HG03135 (cell line): ENCODE measurements around the gene MDM4.
A peak's percentile ranks its signal among the peaks of the same experiment; 100 is the strongest.
"Not testable (repeated sequence)": the region's sequence is repeated elsewhere in the genome, so short reads cannot be mapped to it uniquely, and the experiment has no call there.

Source experiments
- ATAC-seq: cut with Tn5 transposase; IDR thresholded peaks from one replicate; pipeline ENCODE4 v1.9.1; 2021; ENCODE audit warnings: mild to moderate bottlenecking, moderate library complexity; ENCODE audit not compliant: unreplicated experiment

Gene MDM4

GRCh38 chr1:204513117-204513716 lies 3.0 kb upstream of the MDM4 start:
- ATAC-seq: peak; percentile 41

- no peak for ATAC-seq
These were observed 1.4 kb upstream of the MDM4 start for GRCh38 chr1:204514828-204515227.

GRCh38 chr1:204517382-204517781 lies 1.2 kb downstream of the MDM4 start:
- ATAC-seq: not testable (repeated sequence)

- ATAC-seq: peak; percentile 44
These were observed 4.9 kb downstream of the MDM4 start for GRCh38 chr1:204520834-204521709.

GRCh38 chr1:204521941-204522521 lies 5.8 kb downstream of the MDM4 start:
- ATAC-seq: not testable (repeated sequence)

GRCh38 chr1:204523605-204524215 lies 7.5 kb downstream of the MDM4 start:
- no peak for ATAC-seq

- ATAC-seq: no peak
These were observed 8.8 kb downstream of the MDM4 start for GRCh38 chr1:204524986-204525385.

GRCh38 chr1:204528241-204528640 lies 12.0 kb downstream of the MDM4 start:
- no peak for ATAC-seq

GRCh38 chr1:204528677-204529076 lies 12.5 kb downstream of the MDM4 start:
- no peak for ATAC-seq

GRCh38 chr1:204529371-204529895 lies 13.2 kb downstream of the MDM4 start:
- ATAC-seq: no peak

- ATAC-seq: peak; percentile 76
These were observed 14.7 kb downstream of the MDM4 start for GRCh38 chr1:204530932-204531331.

- no peak for ATAC-seq
These were observed 16.6 kb downstream of the MDM4 start for GRCh38 chr1:204532832-204533231.

GRCh38 chr1:204541626-204542025 lies 25.4 kb downstream of the MDM4 start:
- no peak for ATAC-seq

- no peak for ATAC-seq
These were observed 28.1 kb downstream of the MDM4 start for GRCh38 chr1:204544321-204544720.

GRCh38 chr1:204545202-204545601 lies 29.0 kb downstream of the MDM4 start:
- ATAC-seq: no peak

- ATAC-seq: no peak
These were observed 29.7 kb downstream of the MDM4 start for GRCh38 chr1:204545881-204546280.

GRCh38 chr1:204548265-204548664 lies 32.1 kb downstream of the MDM4 start:
- ATAC-seq: no peak

- no peak for ATAC-seq
These were observed 33.1 kb downstream of the MDM4 start for GRCh38 chr1:204549313-204549712.

- ATAC-seq: no peak
These were observed 34.7 kb downstream of the MDM4 start for GRCh38 chr1:204550926-204551325.

- no peak for ATAC-seq
These were observed 40.3 kb downstream of the MDM4 start for GRCh38 chr1:204556458-204557052.

GRCh38 chr1:204558467-204558866 lies 42.3 kb downstream of the MDM4 start:
- ATAC-seq: no peak
